ENCODE results near the gene PRR11. TPM values are rescaled to one million over a fixed set of nuclear protein-coding genes. Genes with fewer than 3 reads are reported as not detected.
"Not testable (repeated sequence)": the region's sequence is repeated elsewhere in the genome, so short reads cannot be mapped to it uniquely, and the experiment has no call there.

PRR11 gene
- total RNA-seq, 4 donors from 2014 or later, result 1.5 to 4.1 (median 2.2) TPM

- H3K4me3 ChIP-seq, result no peak overlapping the region
- no peaks in the 10 kb centered on the region for H3K36me3 ChIP-seq
- no peaks in the 10 kb centered on the region for H3K9me3 ChIP-seq
- no peak overlapping the region for H3K27ac ChIP-seq
- no peak for DNase-seq
- H3K4me1 ChIP-seq, result no peaks in the 10 kb centered on the region
- no peaks in the 10 kb centered on the region for H3K27me3 ChIP-seq
- TF ChIP-seq POLR2A (IDR thresholded peaks at IDR 0.05) (no peak), CTCF (IDR thresholded peaks at IDR 0.05) (no peak)
Measured at GRCh38 chr17:59178266-59178985, 22.9 kb downstream of the PRR11 start.

GRCh38 chr17:59179601-59180000 lies 24.1 kb downstream of the PRR11 start:
- not testable (repeated sequence) for H3K36me3 ChIP-seq, H3K9me3 ChIP-seq, H3K4me3 ChIP-seq, H3K4me1 ChIP-seq, DNase-seq, H3K27ac ChIP-seq, H3K27me3 ChIP-seq

GRCh38 chr17:59180626-59181025 lies 25.1 kb downstream of the PRR11 start:
- Histone ChIP-seq H3K9me3 (no peaks in the 10 kb centered on the region), H3K36me3 (no peaks in the 10 kb centered on the region), H3K27me3 (no peaks in the 10 kb centered on the region), H3K27ac (no peak overlapping the region), H3K4me3 (no peak overlapping the region), H3K4me1 (no peaks in the 10 kb centered on the region)
- TF ChIP-seq POLR2A (IDR thresholded peaks at IDR 0.05) (no peak), CTCF (IDR thresholded peaks at IDR 0.05) (no peak)
- no peak for DNase-seq

GRCh38 chr17:59181481-59181880 lies 25.9 kb downstream of the PRR11 start:
- H3K4me1 ChIP-seq, result no peaks in the 10 kb centered on the region
- no peak for TF ChIP-seq CTCF (IDR thresholded peaks at IDR 0.05)
- no peak for TF ChIP-seq POLR2A (IDR thresholded peaks at IDR 0.05)

GRCh38 chr17:59185997-59186396 lies 30.5 kb downstream of the PRR11 start:
- no peaks in the 10 kb centered on the region for H3K27me3 ChIP-seq
- H3K27ac ChIP-seq, result no peak overlapping the region
- H3K9me3 ChIP-seq, result no peaks in the 10 kb centered on the region
- no peak overlapping the region for H3K4me3 ChIP-seq
- DNase-seq, result no peak
- H3K4me1 ChIP-seq, result no peaks in the 10 kb centered on the region
- no peaks in the 10 kb centered on the region for H3K36me3 ChIP-seq
- no peak for TF ChIP-seq POLR2A (IDR thresholded peaks at IDR 0.05)
- TF ChIP-seq CTCF (IDR thresholded peaks at IDR 0.05), result no peak

More at GRCh38 chr17:59181481-59181880, 25.9 kb downstream of the PRR11 start:
- H3K36me3 ChIP-seq, result no peaks in the 10 kb centered on the region
- H3K27ac ChIP-seq, result no peak overlapping the region
- no peak overlapping the region for H3K4me3 ChIP-seq
- H3K9me3 ChIP-seq, result no peaks in the 10 kb centered on the region
- no peaks in the 10 kb centered on the region for H3K27me3 ChIP-seq
- no peak for DNase-seq

GRCh38 chr17:59186850-59187249 lies 31.3 kb downstream of the PRR11 start:
- Histone ChIP-seq H3K27ac (no peak overlapping the region), H3K36me3 (no peaks in the 10 kb centered on the region), H3K9me3 (no peaks in the 10 kb centered on the region), H3K27me3 (no peaks in the 10 kb centered on the region), H3K4me3 (no peak overlapping the region), H3K4me1 (no peaks in the 10 kb centered on the region)
- no peak for DNase-seq
- TF ChIP-seq CTCF (IDR thresholded peaks at IDR 0.05) (no peak), POLR2A (IDR thresholded peaks at IDR 0.05) (no peak)

All from Peyer's patch (tissue), 4 donors.